Suppressor macrophage treated with lipopolysaccharide for 1 hour (primary cell): ENCODE results near the gene SERF2.
A peak's percentile ranks its signal among the peaks of the same experiment; 100 is the strongest.

Experiments
- DNase-seq, 3 donors: peaks; one replicate each; pipeline ENCODE4 v3.0.0-alpha.2; 2020 to 2022

The SERF2 gene

GRCh38 chr15:43791993-43792760 lies at the start of gene SERF2:
TSS of gene SERF2 (plus strand) at chr15:43792320. CDS start at chr15:43792377, 57 bp downstream.
- peak; percentile 99 to 100 (median 100) for DNase-seq

GRCh38 chr15:43746245-43746902 lies 45.7 kb upstream of the SERF2 start, which contains the start of gene PDIA3:
TSS of gene PDIA3 (plus strand) at chr15:43746438. CDS start at chr15:43746540, 102 bp downstream.
- peak; percentile 94 to 96 (median 94) for DNase-seq

GRCh38 chr15:43746903-43747309 lies 45.2 kb upstream of the SERF2 start:
- peak; percentile 73 to 85 (median 78) for DNase-seq

- peak in 2 of 3 donors; percentile 19 to 22 for DNase-seq
Observed at GRCh38 chr15:43748376-43748775, 43.7 kb upstream of the SERF2 start.

GRCh38 chr15:43749690-43750345 lies 42.3 kb upstream of the SERF2 start:
- peak; percentile 38 to 82 (median 48) for DNase-seq

- no peak for DNase-seq
Observed at GRCh38 chr15:43751885-43752284, 40.2 kb upstream of the SERF2 start.

GRCh38 chr15:43762824-43763223 lies 29.3 kb upstream of the SERF2 start:
- no peak for DNase-seq

- DNase-seq = no peak
Observed at GRCh38 chr15:43763819-43764446, 28.2 kb upstream of the SERF2 start.

GRCh38 chr15:43769584-43770228 lies 22.4 kb upstream of the SERF2 start:
- peak; percentile 75 to 81 (median 78) for DNase-seq

- DNase-seq = peak; percentile 67 to 79 (median 69)
Observed at GRCh38 chr15:43771816-43772215, 20.3 kb upstream of the SERF2 start.

GRCh38 chr15:43772624-43773023 lies 19.5 kb upstream of the SERF2 start:
- no peak for DNase-seq

GRCh38 chr15:43774062-43774461 lies 18.1 kb upstream of the SERF2 start:
- DNase-seq = no peak

- DNase-seq = no peak
Observed at GRCh38 chr15:43775411-43775965, 16.6 kb upstream of the SERF2 start.

GRCh38 chr15:43776101-43776717 lies 15.9 kb upstream of the SERF2 start:
- DNase-seq = no peak

- peak; percentile 84 to 95 (median 92) for DNase-seq
Observed at GRCh38 chr15:43776718-43777266, 15.3 kb upstream of the SERF2 start, which contains the start of gene ELL3. TSS of gene ELL3 (minus strand) at chr15:43776966. CDS start at chr15:43776901, 65 bp downstream.

- peak; percentile 75 to 82 (median 77) for DNase-seq
Observed at GRCh38 chr15:43777267-43777914, 14.7 kb upstream of the SERF2 start.

GRCh38 chr15:43779016-43779415 lies 13.1 kb upstream of the SERF2 start:
- DNase-seq = no peak

GRCh38 chr15:43789409-43789808 lies 2.7 kb upstream of the SERF2 start:
- no peak for DNase-seq

- peak; percentile 78 to 83 (median 81) for DNase-seq
Observed at GRCh38 chr15:43792761-43793476, 799 bp downstream of the SERF2 start.

GRCh38 chr15:43793647-43794046 lies 1.5 kb downstream of the SERF2 start:
- no peak for DNase-seq
